GM21723 (cell line): Measurements from ENCODE around the gene PIK3R5.
A peak's percentile ranks its signal among the peaks of the same experiment; 100 is the strongest.

Source experiments
- ATAC-seq: cut with Tn5 transposase; IDR thresholded peaks from one replicate; pipeline ENCODE4 v1.9.1; 2021; ENCODE audit warnings: mild to moderate bottlenecking, moderate library complexity; ENCODE audit not compliant: unreplicated experiment

The PIK3R5 gene

GRCh38 chr17:8925141-8925540 lies 40.4 kb downstream of the PIK3R5 start:
- no peak for ATAC-seq

GRCh38 chr17:8924595-8924994 lies 40.9 kb downstream of the PIK3R5 start:
- ATAC-seq, result peak; percentile 85

- ATAC-seq, result no peak
Observed at GRCh38 chr17:8923762-8924161, 41.7 kb downstream of the PIK3R5 start.

- ATAC-seq, result no peak
Observed at GRCh38 chr17:8922928-8923327, 42.6 kb downstream of the PIK3R5 start.

DNA sequence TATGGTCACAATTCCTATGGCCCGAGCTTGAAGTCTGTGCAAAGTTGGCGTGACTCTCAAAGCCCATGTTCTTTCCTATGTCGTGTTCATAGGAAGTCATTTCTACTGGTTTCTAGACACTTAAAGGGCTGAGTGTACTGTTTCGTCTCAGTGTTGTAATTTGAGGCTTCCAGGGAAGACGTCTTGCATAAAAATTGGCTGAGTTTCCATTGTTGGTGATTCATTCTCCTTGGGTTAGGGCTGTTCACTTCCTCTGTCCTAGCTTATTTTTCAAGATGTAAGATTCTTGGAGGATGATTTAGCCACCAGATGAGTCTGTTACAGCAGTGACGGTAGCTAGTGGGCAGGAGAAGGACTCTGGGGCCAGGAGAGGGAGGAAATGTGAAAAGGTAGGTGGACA lies 43.1 kb downstream of the PIK3R5 start:
- no peak for ATAC-seq

- no peak for ATAC-seq
Observed at GRCh38 chr17:8921147-8921546, 44.4 kb downstream of the PIK3R5 start.

- no peak for ATAC-seq
Observed at GRCh38 chr17:8918807-8919465, 46.6 kb downstream of the PIK3R5 start.

- ATAC-seq, result no peak
Observed at GRCh38 chr17:8916466-8916865, 49.0 kb downstream of the PIK3R5 start.

DNA sequence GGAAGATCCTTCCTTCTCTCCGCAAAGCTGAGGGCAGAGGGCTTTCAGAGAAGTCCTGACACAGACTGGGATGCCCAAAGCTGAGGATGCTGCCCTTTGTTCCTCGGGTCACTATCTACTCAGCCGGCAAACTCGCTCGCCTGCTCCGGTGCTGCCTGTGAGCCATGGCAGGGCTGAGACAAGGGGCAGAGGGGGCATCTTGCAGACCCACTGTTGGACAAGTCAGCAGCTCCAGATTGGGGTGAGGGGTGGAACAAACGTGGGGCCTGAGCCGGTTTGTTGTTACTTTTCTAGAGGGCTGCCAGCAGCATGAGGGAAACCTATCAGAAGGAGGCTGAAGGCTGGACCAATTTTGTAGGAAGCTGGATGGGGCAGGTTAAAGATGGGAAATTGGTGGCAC lies 51.0 kb downstream of the PIK3R5 start:
- no peak for ATAC-seq

DNA sequence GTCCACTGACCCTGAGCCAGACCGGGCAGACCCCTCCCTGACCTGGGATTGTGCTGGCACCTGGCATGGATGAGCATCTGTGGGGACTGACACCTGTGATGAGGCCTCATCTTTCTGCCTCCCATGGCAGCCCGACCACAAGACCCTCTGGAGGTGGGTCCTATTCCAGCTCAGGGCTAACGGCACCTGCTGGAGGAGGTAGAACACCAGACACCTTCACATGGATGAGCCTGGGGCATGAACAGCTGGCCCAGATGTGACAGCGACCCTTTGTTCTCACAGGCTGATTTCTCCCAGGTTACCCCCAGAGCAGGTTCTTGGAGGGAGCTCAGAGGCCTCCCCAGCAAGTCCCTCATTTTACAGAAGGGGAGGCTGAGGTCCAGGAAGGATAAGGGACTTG lies 51.6 kb downstream of the PIK3R5 start:
- ATAC-seq, result no peak

GRCh38 chr17:8913091-8913490 lies 52.4 kb downstream of the PIK3R5 start:
- ATAC-seq, result no peak

DNA sequence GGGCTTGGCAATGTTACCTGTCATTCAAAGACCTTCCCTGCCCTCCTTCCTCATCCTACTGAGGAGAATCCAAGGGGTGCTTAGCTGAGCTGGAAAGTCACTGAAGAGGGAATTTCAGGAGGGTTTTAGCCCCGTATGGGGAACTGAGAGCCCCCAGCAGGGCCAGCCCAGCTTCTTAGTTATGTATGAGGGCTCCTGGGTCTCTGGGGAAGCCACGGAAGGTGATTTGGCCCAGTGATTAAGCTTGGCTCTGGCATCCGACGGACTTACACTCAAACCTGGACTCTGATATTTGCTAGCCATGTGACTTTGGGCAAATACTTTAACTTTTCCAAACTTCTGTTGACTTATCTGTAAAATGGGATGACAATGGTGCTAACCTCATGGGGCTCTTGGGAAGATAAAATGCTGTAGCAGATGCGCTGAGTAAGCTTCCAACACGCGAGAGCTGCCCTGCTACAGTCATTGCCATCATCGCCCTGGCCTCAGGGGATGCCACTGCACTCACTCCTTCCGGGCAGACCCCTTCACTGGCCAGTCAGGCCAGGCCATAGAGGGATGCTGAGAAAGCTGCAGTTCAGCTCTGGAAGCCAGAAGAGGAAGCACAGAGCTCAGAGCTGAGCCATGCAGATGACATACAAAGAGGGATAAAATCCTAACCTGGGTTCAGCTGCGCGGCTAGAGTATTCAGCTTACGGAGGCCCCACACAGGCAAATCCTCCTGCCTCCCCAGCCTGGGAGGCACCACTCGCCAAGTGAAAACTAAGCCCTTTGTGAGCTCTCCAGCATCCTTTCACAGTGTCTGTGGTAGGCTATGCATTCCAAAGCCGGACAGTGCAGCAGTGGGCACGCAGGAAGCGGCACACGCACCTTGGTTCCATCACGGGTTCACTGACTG lies 53.2 kb downstream of the PIK3R5 start:
- no peak for ATAC-seq

DNA sequence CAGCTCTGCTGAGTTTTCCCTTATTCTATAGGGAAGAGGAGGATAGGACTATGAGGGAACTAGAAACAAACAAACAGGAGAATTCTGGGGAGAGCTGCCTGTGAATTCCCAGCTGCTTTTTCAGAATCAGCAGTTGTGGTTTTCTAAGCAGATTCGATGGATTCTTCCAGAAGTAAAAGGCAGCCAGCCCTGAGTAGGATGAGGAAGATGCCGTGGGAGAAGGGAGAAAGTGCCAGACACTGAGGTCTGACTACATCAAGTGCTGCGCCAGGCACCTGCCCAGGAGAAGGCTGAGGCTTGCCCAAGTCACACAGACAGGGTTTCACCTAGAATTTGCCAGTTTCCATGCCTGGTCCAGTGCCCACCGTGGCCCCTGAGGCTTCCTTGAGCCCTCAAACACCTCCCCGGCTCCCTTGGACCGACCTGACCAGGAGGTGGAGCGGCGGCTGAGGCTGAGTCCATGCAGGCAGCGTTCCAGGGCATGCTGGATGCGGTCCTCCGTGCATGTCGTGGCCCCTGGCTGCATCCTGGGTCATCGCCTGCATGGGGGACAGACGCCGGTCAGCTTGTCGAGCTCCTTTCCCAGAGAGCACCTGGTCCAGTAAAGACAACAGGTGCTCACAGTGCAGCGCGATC lies 54.4 kb downstream of the PIK3R5 start:
- no peak for ATAC-seq

GRCh38 chr17:8909586-8910270 lies 55.8 kb downstream of the PIK3R5 start:
- ATAC-seq, result no peak

- no peak for ATAC-seq
Observed at GRCh38 chr17:8905331-8905730, 60.2 kb downstream of the PIK3R5 start.

- no peak for ATAC-seq
Observed at GRCh38 chr17:8904686-8905085, 60.8 kb downstream of the PIK3R5 start.

DNA sequence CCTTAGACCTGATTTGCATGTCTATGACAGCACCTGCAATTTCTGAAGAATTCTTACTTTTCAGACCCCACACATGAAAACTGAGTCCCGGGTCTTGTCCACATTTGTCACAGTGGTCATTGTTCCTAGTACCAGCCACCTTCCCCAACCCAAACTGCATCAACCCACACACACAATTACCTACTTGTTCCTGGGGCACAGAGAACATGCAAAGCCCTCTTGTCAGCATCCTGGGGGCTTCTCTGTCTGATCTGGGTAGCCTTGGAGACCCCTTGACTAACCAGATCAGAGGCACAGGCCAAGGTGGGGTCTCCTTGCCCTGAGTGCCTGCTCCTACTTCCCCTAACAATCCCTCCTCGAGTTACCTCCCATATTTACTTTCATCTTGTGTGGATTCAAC lies 61.3 kb downstream of the PIK3R5 start:
- no peak for ATAC-seq

DNA sequence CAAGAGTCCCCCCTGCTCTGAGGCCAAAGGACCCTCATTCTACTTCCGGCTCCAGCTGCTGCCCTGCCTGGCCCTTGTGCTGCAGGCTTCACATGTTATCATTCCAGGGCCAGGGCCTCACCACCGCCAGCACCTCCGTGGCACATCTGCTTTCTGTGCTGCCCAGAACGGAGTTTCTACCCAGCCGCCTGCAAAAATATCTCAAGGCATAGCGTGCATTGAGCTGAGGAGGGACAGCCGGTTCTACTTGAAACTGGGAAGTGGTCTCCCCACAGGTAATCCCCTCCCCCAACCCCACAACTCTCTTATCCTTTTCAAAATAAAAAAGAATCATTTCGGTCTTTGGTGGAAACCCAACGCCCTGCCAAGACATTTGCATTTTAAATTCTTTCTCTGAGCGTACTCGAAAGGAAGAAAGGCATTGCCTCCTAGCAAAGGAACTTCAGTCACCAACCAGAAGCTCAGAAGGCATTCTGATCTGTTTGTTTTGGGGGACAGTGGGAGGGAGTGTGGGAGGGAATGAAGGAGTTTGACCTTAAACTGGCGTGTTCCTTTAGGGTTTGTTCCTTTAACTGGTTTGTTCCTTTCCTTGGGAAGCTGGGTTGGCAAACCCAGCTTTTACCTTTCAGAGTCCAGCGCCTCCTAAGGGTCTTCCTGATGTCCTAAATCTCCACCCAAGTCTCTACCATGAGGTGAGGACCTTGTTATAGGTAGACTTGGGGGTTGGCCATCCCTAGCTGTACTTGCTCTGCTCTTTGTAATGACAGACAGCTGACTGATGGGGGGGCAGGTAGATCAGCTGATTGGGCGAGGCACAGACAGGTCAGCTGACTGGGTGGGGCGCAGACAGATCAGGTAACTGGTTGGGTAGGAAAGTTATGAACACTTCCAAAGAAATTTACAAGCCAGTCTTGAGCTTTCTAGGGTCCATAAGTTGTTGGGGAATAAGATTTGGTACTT lies 64.6 kb downstream of the PIK3R5 start:
- ATAC-seq, result no peak

DNA sequence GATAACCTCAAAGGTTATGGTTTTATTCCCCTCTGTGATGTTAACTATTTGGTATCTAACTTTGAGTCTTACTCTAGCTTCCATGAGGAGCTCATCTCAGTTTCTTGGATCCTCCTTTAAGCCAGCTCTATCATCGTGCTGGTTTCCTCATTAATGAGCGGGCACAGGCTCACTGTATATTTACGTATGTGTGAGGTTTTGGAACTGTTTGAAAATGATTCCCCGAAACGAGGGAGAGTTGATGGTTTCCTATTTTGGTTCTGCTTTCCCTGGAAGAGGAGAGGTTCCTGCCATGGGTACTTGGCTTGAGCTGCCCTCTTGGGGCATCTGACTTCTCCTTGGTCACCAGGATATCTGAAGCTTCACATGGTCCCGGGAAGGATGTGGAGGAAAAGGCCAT lies 65.3 kb downstream of the PIK3R5 start:
- no peak for ATAC-seq

- ATAC-seq, result no peak
Observed at GRCh38 chr17:8898636-8899035, 66.9 kb downstream of the PIK3R5 start.
